ENCODE results near the gene MAP3K5.
A peak's percentile ranks its signal among the peaks of the same experiment; 100 is the strongest.

The MAP3K5 gene

DNA sequence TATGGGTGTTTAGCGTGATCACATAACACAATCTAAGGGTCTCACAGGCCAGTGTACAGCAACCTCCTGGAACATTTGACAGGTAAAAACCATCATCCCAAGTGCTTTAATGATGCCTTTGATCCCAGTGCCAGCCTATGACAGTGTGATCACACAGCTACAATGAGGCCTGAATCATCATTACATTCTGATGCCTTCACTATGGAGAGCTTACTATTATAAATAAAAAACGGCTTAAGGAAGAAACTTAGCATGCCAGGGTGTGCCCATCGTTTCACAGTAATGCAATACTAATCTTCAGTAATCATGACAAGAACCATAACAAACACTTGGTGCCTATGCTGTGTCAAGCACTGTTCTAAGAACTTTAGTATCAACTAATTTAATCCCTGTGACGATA is 253.4 kb downstream of the MAP3K5 start:
- DNase-seq (ENCODE audit: low read depth), result no peak

GRCh38 chr6:136535880-136536650 is 256.2 kb downstream of the MAP3K5 start:
- DNase-seq (ENCODE audit: low read depth), result no peak

- no peak for DNase-seq (ENCODE audit: low read depth)
Measured at GRCh38 chr6:136535017-136535765, 257.1 kb downstream of the MAP3K5 start.

DNA sequence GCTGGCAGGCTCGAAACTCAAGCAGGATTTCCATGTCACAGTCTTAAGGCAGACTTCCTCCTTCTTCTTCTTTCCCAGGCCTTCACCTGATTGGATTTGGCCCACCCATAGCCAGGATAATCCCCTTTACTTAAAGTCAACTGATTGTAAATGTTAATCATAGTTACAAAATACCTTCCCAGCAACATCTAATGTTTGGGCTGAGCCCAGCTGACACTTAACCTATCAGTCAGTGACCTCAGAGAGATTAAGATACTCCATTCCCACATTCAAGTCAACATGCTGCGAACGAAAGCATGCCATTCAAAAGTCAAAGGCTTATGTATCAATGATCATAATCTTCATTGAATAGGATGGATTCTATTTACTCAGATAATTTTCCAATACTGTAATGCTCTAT is 258.0 kb downstream of the MAP3K5 start:
- DNase-seq (ENCODE audit: low read depth), result no peak

- no peak for DNase-seq (ENCODE audit: low read depth)
Measured at GRCh38 chr6:136533487-136533886, 258.8 kb downstream of the MAP3K5 start.

GRCh38 chr6:136532030-136532429 is 260.2 kb downstream of the MAP3K5 start:
- no peak for DNase-seq (ENCODE audit: low read depth)

- DNase-seq (ENCODE audit: low read depth), result no peak
Measured at GRCh38 chr6:136529710-136530109, 262.6 kb downstream of the MAP3K5 start.

DNA sequence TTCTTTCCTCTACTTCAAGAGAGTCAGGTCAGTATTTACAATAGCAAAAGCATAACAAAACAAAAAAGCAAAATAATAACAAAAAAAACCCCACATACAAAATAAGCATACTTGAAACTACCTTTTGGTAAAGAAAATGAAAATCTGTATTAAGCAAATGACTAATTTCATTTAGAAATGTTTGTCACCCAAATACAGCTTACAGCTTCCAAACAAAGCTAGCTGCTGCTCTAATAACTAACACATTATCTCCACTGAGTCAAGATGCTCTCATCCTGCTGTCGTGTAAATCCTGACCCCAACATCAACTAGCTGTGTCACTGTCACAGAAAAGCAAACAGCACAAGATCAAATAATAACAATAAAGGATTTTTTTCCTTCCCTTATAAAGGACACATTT is 263.8 kb downstream of the MAP3K5 start:
- DNase-seq (ENCODE audit: low read depth), result no peak

DNA sequence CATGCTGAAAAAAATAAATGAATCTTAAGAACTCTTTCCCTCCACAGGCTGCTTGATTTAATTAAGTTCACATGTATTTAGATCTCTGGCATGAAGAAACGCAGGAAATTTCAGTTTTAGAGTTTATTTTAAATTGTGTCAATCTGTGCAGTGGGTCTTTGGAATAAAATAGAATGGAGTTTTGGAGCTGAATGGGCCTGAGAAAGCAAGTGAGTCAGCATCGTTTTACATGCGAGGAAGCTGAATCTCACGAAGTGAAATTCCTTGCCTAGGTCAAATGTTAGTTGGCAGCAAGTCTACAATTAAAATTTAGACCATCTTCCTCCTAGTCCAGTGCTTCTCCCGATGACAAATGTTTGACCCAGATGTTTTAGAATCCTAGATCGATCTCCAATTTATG is 264.4 kb downstream of the MAP3K5 start:
- DNase-seq (ENCODE audit: low read depth), result peak; percentile 20

DNA sequence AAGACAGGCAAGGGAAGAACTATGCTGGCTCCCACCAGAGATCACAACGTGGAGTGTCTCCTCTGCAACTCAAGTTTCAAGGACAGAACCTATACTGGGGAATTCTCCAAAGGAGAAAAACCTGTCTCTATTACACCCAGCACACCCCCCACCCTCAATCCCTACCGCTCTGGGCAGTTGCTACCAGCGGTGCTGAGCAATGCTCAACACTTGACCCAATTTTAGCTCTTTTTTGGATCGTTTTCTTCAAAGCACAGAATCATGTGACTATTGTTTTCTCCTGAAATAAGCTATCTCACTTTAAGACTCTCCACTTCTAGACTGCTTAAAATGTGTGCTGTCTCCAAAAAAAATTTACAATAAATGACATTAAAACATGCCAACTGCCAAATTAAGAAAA is 265.3 kb downstream of the MAP3K5 start:
- DNase-seq (ENCODE audit: low read depth), result no peak

DNA sequence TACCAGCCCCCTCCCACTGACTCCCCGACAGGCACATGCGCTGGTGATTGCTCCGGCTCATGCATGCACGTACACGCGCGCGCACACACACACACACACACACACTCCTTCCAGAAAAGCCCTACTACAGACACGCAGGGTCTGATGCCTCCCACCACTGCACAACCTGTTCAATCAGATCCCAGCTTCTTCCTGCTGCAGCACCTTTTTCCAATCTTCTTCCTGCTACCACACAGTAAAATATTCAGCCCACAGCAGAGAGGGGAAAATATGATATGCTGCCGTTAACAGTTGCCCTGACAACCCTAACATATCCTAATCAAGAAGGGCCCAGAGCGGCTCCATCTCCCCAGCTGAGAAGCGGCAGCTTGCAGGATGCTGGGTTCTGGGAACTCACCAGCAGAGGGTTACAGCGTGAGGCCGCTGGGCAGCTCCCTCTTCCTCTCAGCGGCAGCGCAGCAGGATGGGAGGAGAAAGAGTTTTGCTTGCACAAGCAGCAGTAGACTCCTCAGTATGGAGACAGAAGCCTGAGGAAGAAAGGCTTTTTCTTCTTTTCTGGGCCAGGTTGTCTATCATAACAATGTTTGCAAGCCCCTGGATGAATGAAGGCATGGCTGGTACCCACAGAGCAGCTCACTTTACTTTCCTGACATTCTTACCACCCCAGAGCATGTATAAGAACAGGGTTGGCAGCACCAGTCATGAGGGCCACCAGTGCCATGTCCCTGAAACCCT is 265.9 kb downstream of the MAP3K5 start:
- DNase-seq (ENCODE audit: low read depth), result peak; percentile 82

GRCh38 chr6:136525586-136526195 is 266.6 kb downstream of the MAP3K5 start:
- no peak for DNase-seq (ENCODE audit: low read depth)

DNA sequence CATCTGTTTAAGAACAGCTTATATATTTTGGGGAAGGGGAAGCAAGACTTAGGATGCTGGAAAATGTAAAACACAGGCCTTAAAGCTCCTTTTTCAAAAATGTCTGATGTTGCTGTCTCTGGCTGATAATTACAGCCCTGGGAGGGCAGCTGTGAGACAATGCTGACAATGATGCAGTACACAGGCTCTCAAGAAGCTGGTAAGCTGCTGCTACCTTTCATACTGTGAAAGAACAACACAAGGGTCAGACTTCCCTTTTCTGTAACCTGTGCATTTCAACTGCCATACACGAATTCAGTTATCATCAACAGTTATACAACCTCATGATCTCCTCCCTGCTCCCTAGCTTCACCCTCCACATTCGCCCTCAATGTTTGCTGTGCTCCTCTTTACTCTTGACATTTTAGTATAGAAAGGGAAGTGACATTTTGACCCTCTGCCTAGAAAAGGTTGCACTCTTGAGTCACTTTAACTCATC is 267.3 kb downstream of the MAP3K5 start:
- no peak for DNase-seq (ENCODE audit: low read depth)

DNA sequence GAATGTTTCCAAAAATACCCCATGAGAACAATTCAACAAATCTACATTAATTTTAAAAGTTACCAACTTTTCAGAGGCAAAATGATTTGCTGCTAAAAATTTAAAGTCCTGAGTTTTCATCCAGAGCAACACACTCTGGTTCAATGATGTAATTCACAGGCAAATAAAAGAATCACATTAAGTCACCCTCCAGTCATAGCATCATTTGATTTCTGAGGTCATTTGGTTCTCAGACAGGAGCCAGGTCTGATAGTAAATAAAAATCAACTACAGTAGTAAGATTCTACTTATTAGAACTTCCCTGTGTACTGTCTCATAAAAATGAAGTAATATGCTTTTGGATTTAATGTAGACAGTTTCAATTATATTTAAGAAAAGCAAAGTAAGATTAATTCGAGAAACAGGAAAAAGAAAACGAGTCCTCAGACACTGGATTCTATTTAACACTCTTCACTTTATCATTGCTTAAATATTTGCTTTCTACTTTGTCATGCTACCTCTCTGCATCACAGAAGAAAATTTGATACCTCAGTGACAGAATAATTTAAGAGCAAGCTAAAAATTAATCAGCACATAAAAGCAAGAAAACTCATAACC is 267.8 kb downstream of the MAP3K5 start:
- DNase-seq (ENCODE audit: low read depth), result no peak

- no peak for DNase-seq (ENCODE audit: low read depth)
Measured at GRCh38 chr6:136523196-136523595, 269.1 kb downstream of the MAP3K5 start.

GRCh38 chr6:136522636-136523035 is 269.6 kb downstream of the MAP3K5 start:
- no peak for DNase-seq (ENCODE audit: low read depth)

- no peak for DNase-seq (ENCODE audit: low read depth)
Measured at GRCh38 chr6:136521911-136522310, 270.4 kb downstream of the MAP3K5 start.

GRCh38 chr6:136521427-136521826 is 270.9 kb downstream of the MAP3K5 start:
- no peak for DNase-seq (ENCODE audit: low read depth)

GRCh38 chr6:136520517-136520916 is 271.8 kb downstream of the MAP3K5 start:
- no peak for DNase-seq (ENCODE audit: low read depth)

DNA sequence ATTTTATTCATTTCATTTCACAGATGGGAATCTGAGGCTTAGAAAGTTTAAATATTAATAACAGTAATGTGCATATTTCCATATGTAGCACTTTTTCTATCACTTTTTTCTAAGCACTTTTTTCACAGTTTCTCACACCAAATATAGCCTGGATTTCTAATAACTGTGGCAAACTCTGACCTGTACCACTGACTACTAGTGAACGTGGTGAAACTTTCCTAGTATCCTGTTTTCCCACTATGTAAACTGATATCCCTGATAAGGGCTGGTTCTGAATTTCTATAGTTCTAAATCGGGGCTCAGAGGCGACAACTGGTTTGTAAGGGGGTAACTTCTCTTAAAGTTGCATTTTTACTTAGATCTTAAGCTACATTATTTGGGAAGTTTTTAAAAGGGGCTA is 274.7 kb downstream of the MAP3K5 start:
- no peak for DNase-seq (ENCODE audit: low read depth)

- DNase-seq (ENCODE audit: low read depth), result no peak
Measured at GRCh38 chr6:136517002-136517401, 275.3 kb downstream of the MAP3K5 start.

DNA sequence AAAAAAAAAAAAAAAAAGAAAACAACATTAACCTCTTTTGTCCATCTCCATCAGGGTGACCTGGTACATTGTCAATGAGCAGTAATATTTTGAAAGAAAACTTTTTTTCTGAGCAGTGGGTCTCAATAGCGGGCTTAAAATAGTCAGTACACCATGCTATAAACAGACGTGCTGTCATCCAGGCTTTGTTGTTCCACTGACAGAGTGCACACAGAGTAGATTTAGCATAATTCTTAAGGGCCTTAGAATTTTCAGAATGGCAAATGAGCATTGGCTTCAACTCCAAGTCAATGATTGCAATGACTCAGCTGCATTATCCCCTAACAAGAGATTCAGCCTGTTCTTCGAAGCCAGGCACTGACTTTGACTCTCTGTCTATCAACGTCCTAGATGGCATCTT is 277.7 kb downstream of the MAP3K5 start:
- DNase-seq (ENCODE audit: low read depth), result no peak
